ENCODE measurements around the gene IKBKG. TPM values are rescaled to one million over a fixed set of nuclear protein-coding genes. Genes with fewer than 3 reads are reported as not detected.
"Not testable (repeated sequence)": the region's sequence is repeated elsewhere in the genome, so short reads cannot be mapped to it uniquely, and the experiment has no call there.

Gene IKBKG
- total RNA-seq, 2 experiments from 2014 or later = 14.3 to 34.4 TPM

GRCh38 chrX:154608823-154609222 is 61.4 kb downstream of the IKBKG start:
- POLR2A ChIA-PET; H3K4me1 ChIP-seq (ENCODE audit: insufficient read depth, low read length, poor library complexity, severe bottlenecking); H3K9me2 ChIP-seq (ENCODE audit: insufficient read depth, low read length); CTCF ChIA-PET (ENCODE audit: unreplicated experiment); H3K79me2 ChIP-seq (ENCODE audit: insufficient read depth, low read depth, low read length); H2AFZ ChIP-seq (ENCODE audit: low read length); BruUV-seq (replicated peaks); DNase-seq (ENCODE audit: low spot score); H3K36me3 ChIP-seq (ENCODE audit: insufficient read depth, low read length); H3K4me3 ChIP-seq (ENCODE audit: low read depth, low read length, poor library complexity, severe bottlenecking); H3K27ac ChIP-seq (ENCODE audit: low read depth, low read length, poor library complexity, severe bottlenecking); H3K9me3 ChIP-seq (ENCODE audit: low read length); H4K20me1 ChIP-seq (ENCODE audit: insufficient read depth, low read length); intact Hi-C loops (cut with micrococcal nuclease; ENCODE audit: unreplicated experiment); H3K4me2 ChIP-seq (ENCODE audit: low read length): not testable (repeated sequence)

- H4K20me1 ChIP-seq (ENCODE audit: insufficient read depth, low read length); H3K4me3 ChIP-seq (ENCODE audit: low read depth, low read length, poor library complexity, severe bottlenecking); H3K4me1 ChIP-seq (ENCODE audit: insufficient read depth, low read length, poor library complexity, severe bottlenecking); H3K9me3 ChIP-seq (ENCODE audit: low read length); H3K36me3 ChIP-seq (ENCODE audit: insufficient read depth, low read length); CTCF ChIA-PET (ENCODE audit: unreplicated experiment); H2AFZ ChIP-seq (ENCODE audit: low read length); H3K79me2 ChIP-seq (ENCODE audit: insufficient read depth, low read depth, low read length); BruUV-seq (replicated peaks); H3K4me2 ChIP-seq (ENCODE audit: low read length); H3K9me2 ChIP-seq (ENCODE audit: insufficient read depth, low read length); intact Hi-C loops (cut with micrococcal nuclease; ENCODE audit: unreplicated experiment); H3K27ac ChIP-seq (ENCODE audit: low read depth, low read length, poor library complexity, severe bottlenecking); POLR2A ChIA-PET; DNase-seq (ENCODE audit: low spot score): not testable (repeated sequence)
These were observed 63.7 kb downstream of the IKBKG start for GRCh38 chrX:154611146-154611545.

DNA sequence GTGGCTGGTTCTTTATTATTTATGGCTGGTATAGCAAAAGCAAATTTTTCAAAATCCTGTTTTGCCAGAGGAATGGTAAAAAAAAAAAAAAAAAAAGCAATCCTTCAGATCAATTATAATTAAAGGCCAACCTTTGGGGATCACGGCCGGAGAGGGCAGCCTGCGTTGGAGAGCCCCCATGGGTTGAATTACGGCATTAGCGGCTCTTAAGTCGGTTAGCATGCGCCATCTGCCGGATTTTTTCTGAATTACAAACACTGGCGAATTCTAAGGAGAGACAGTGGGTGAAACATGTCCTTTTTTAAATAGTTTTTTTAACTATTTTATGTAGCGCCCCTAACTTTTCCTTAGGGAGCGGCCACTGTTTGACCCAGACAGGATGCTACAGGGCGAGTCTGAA is 66.2 kb downstream of the IKBKG start:
- DNase-seq (ENCODE audit: low spot score); H4K20me1 ChIP-seq (ENCODE audit: insufficient read depth, low read length); H3K4me3 ChIP-seq (ENCODE audit: low read depth, low read length, poor library complexity, severe bottlenecking); intact Hi-C loops (cut with micrococcal nuclease; ENCODE audit: unreplicated experiment); BruUV-seq (replicated peaks); POLR2A ChIA-PET; H3K4me1 ChIP-seq (ENCODE audit: insufficient read depth, low read length, poor library complexity, severe bottlenecking); H3K27ac ChIP-seq (ENCODE audit: low read depth, low read length, poor library complexity, severe bottlenecking); H2AFZ ChIP-seq (ENCODE audit: low read length); CTCF ChIA-PET (ENCODE audit: unreplicated experiment); H3K36me3 ChIP-seq (ENCODE audit: insufficient read depth, low read length); H3K4me2 ChIP-seq (ENCODE audit: low read length); H3K9me2 ChIP-seq (ENCODE audit: insufficient read depth, low read length); H3K79me2 ChIP-seq (ENCODE audit: insufficient read depth, low read depth, low read length); H3K9me3 ChIP-seq (ENCODE audit: low read length): not testable (repeated sequence)

Small RNAs within 50 kb of the gene (small RNA-seq; reads per million reads assigned to genes)
- gene AC244090.1 = not detected

Other genes starting within 250 kb of the IKBKG start
- gene FLNA, start 173.0 kb upstream of the IKBKG start, total RNA-seq (2014; rRNA removed; shearing (Covaris generic)) = 78.8 and 91.2 TPM in 2 replicates
- gene FLNA, start 173.0 kb upstream of the IKBKG start, total RNA-seq (2022) = 96.9 and 97.7 TPM in 2 replicates
- 25.3 and 35.4 TPM in 2 replicates for gene EMD, start 168.3 kb upstream of the IKBKG start, total RNA-seq (2014; rRNA removed; shearing (Covaris generic))
- 64.1 and 64.6 TPM in 2 replicates for gene EMD, start 168.3 kb upstream of the IKBKG start, total RNA-seq (2022)
- 4,261 and 4,291 TPM in 2 replicates for gene RPL10, start 149.2 kb upstream of the IKBKG start, total RNA-seq (2014; rRNA removed; shearing (Covaris generic))
- 2,447 and 2,466 TPM in 2 replicates for gene RPL10, start 149.2 kb upstream of the IKBKG start, total RNA-seq (2022)
- 13.4 and 23.1 TPM in 2 replicates for gene DNASE1L1, start 138.4 kb upstream of the IKBKG start, total RNA-seq (2014; rRNA removed; shearing (Covaris generic))
- gene DNASE1L1, start 138.4 kb upstream of the IKBKG start, total RNA-seq (2022) = 21.5 and 30.1 TPM in 2 replicates
- 74.2 and 94.5 TPM in 2 replicates for gene TAFAZZIN, start 136.1 kb upstream of the IKBKG start, total RNA-seq (2014; rRNA removed; shearing (Covaris generic))
- gene TAFAZZIN, start 136.1 kb upstream of the IKBKG start, total RNA-seq (2022) = 85.3 and 104 TPM in 2 replicates
- gene ATP6AP1, start 118.9 kb upstream of the IKBKG start, total RNA-seq (2014; rRNA removed; shearing (Covaris generic)) = 22.2 and 26.4 TPM in 2 replicates
- 37.4 and 39.5 TPM in 2 replicates for gene ATP6AP1, start 118.9 kb upstream of the IKBKG start, total RNA-seq (2022)
- 101 and 103 TPM in 2 replicates for gene GDI1, start 110.5 kb upstream of the IKBKG start, total RNA-seq (2014; rRNA removed; shearing (Covaris generic))
- gene GDI1, start 110.5 kb upstream of the IKBKG start, total RNA-seq (2022) = 76.6 and 93.6 TPM in 2 replicates
- gene FAM50A, start 103.5 kb upstream of the IKBKG start, total RNA-seq (2014; rRNA removed; shearing (Covaris generic)) = 28.1 and 30.8 TPM in 2 replicates
- 49.0 and 55.1 TPM in 2 replicates for gene FAM50A, start 103.5 kb upstream of the IKBKG start, total RNA-seq (2022)
- gene PLXNA3, start 89.3 kb upstream of the IKBKG start, total RNA-seq (2014; rRNA removed; shearing (Covaris generic)) = 0.28 and 5.6 TPM in 2 replicates
- 5.2 and 8.0 TPM in 2 replicates for gene PLXNA3, start 89.3 kb upstream of the IKBKG start, total RNA-seq (2022)
- gene LAGE3, start 68.3 kb upstream of the IKBKG start, total RNA-seq (2014; rRNA removed; shearing (Covaris generic)) = 53.2 and 70.1 TPM in 2 replicates
- gene LAGE3, start 68.3 kb upstream of the IKBKG start, total RNA-seq (2022) = 31.3 and 40.6 TPM in 2 replicates
- gene UBL4A, start 61.0 kb upstream of the IKBKG start, total RNA-seq (2014; rRNA removed; shearing (Covaris generic)) = 76.0 and 89.9 TPM in 2 replicates
- gene UBL4A, start 61.0 kb upstream of the IKBKG start, total RNA-seq (2022) = 49.4 and 49.7 TPM in 2 replicates
- gene SLC10A3, start 57.0 kb upstream of the IKBKG start, total RNA-seq (2014; rRNA removed; shearing (Covaris generic)) = 12.4 and 14.1 TPM in 2 replicates
- gene SLC10A3, start 57.0 kb upstream of the IKBKG start, total RNA-seq (2022) = 12.7 and 15.6 TPM in 2 replicates
- gene FAM3A, start 31.4 kb upstream of the IKBKG start, total RNA-seq (2014; rRNA removed; shearing (Covaris generic)) = 15.3 and 16.4 TPM in 2 replicates
- gene FAM3A, start 31.4 kb upstream of the IKBKG start, total RNA-seq (2022) = 21.9 and 24.6 TPM in 2 replicates
- 21.6 and 26.1 TPM in 2 replicates for gene G6PD, start 774 bp upstream of the IKBKG start, total RNA-seq (2014; rRNA removed; shearing (Covaris generic))
- 40.9 and 47.1 TPM in 2 replicates for gene G6PD, start 774 bp upstream of the IKBKG start, total RNA-seq (2022)
- 0.36 TPM in 1 of 2 replicates, not detected in the other for gene CTAG1A, start 37.5 kb downstream of the IKBKG start, total RNA-seq (2014; rRNA removed; shearing (Covaris generic))
- not detected in 2 replicates for gene CTAG1A, start 37.5 kb downstream of the IKBKG start, total RNA-seq (2022)
- not detected in 2 replicates for gene CTAG1B, start 71.7 kb downstream of the IKBKG start, total RNA-seq (2014; rRNA removed; shearing (Covaris generic))
- gene CTAG1B, start 71.7 kb downstream of the IKBKG start, total RNA-seq (2022) = not detected in 2 replicates
- gene CTAG2, start 106.0 kb downstream of the IKBKG start, total RNA-seq (2014; rRNA removed; shearing (Covaris generic)) = not detected in 2 replicates
- not detected in 2 replicates for gene CTAG2, start 106.0 kb downstream of the IKBKG start, total RNA-seq (2022)
- gene GAB3, start 203.5 kb downstream of the IKBKG start, total RNA-seq (2014; rRNA removed; shearing (Covaris generic)) = 0.09 TPM in 1 of 2 replicates, not detected in the other
- 0.38 and 0.53 TPM in 2 replicates for gene GAB3, start 203.5 kb downstream of the IKBKG start, total RNA-seq (2022)
- gene DKC1, start 215.2 kb downstream of the IKBKG start, total RNA-seq (2014; rRNA removed; shearing (Covaris generic)) = 67.7 and 93.3 TPM in 2 replicates
- 134 and 138 TPM in 2 replicates for gene DKC1, start 215.2 kb downstream of the IKBKG start, total RNA-seq (2022)

Measured in OCI-LY7 (cell line).